Smooth muscle cell (in vitro differentiated cells): ENCODE measurements around the gene COL4A1. TPM values are rescaled to one million over a fixed set of nuclear protein-coding genes. Genes with fewer than 3 reads are reported as not detected.

Experiments used
- DNase-seq: peaks from one replicate; lab custom pipeline; 2025; ENCODE audit not compliant: unreplicated experiment; lab: John Stamatoyannopoulos, UW
- H2AFZ ChIP-seq: fragments of 200-600 bp; sonication (generic); 2 replicates; pipeline ENCODE4 v1.6.0; 2016; ENCODE audit warnings: antibody characterized with exemption, low read depth, mild to moderate bottlenecking
- H3F3A ChIP-seq: fragments of 200-600 bp; sonication (generic); 2 replicates; pipeline ENCODE4 v1.6.0; 2017; ENCODE audit warnings: antibody characterized with exemption, low read depth
- H3K27ac ChIP-seq: fragments of 200-600 bp; sonication (generic); 2 replicates; pipeline ENCODE4 v1.5.1; 2016; ENCODE audit warnings: low read depth, mild to moderate bottlenecking
- H3K27me3 ChIP-seq: fragments of 200-600 bp; sonication (generic); 2 replicates; pipeline ENCODE4 v1.6.1; 2016; ENCODE audit warnings: low read depth, mild to moderate bottlenecking
- H3K36me3 ChIP-seq: fragments of 200-600 bp; sonication (generic); 2 replicates; pipeline ENCODE4 v1.5.1; 2016; ENCODE audit warnings: low read depth
- H3K4me1 ChIP-seq: fragments of 200-600 bp; sonication (generic); 2 replicates; pipeline ENCODE4 v1.5.1; 2016; ENCODE audit warnings: low read depth
- H3K4me2 ChIP-seq: fragments of 200-600 bp; sonication (generic); 2 replicates; pipeline ENCODE4 v1.6.0; 2016; ENCODE audit warnings: mild to moderate bottlenecking
- H3K4me3 ChIP-seq: fragments of 200-600 bp; sonication (generic); 2 replicates; pipeline ENCODE4 v1.5.1; 2016; ENCODE audit warnings: mild to moderate bottlenecking
- H3K79me2 ChIP-seq: fragments of 200-600 bp; sonication (generic); 2 replicates; pipeline ENCODE4 v1.6.0; 2016; ENCODE audit warnings: low read depth, mild to moderate bottlenecking
- H3K9ac ChIP-seq: fragments of 200-600 bp; sonication (generic); 2 replicates; pipeline ENCODE4 v1.6.0; 2016; ENCODE audit warnings: low read depth
- H3K9me3 ChIP-seq: fragments of 200-600 bp; sonication (generic); replicated peaks from 2 replicates; pipeline ENCODE4 v1.5.1; 2016; ENCODE audit warnings: low read depth
- H4K20me1 ChIP-seq: fragments of 200-600 bp; sonication (generic); 2 replicates; pipeline ENCODE4 v1.6.0; 2016; ENCODE audit warnings: low read depth
- WGBS: methylation state at CpG from one replicate; pipeline ENCODE4 v1.1.7; 2016; ENCODE audit warnings: low lambda C conversion rate; 5-methylcytosine and 5-hydroxymethylcytosine counted together
- polyA plus RNA-seq: library from polyadenylated mRNA; unstranded; fragments of >200 nt; fragmentation: Nextera tagmentation; extraction: Ambion mirVana; gene quantifications from 2 replicates; pipeline ENCODE4 v1.2.1, GENCODE V29; 2016
- total RNA-seq: library from RNA; depleted of rRNA; stranded (reverse); fragments of >200 nt; gene quantifications from 2 replicates; pipeline ENCODE4 v1.2.3, GENCODE V29; 2014
- TF ChIP-seq, protein P1 (sequence below): fragments of 200-600 bp; sonication (generic); IDR thresholded peaks from 2 replicates; pipeline ENCODE4 v1.5.1; 2017; ENCODE audit warnings: borderline replicate concordance, mild to moderate bottlenecking, antibody characterized with exemption; ENCODE audit not compliant: insufficient read depth, poor library complexity, severe bottlenecking

The COL4A1 gene
- total and polyA plus RNA-seq, 2 experiments from 2014 or later, result 2,409 to 4,372 TPM

DNA sequence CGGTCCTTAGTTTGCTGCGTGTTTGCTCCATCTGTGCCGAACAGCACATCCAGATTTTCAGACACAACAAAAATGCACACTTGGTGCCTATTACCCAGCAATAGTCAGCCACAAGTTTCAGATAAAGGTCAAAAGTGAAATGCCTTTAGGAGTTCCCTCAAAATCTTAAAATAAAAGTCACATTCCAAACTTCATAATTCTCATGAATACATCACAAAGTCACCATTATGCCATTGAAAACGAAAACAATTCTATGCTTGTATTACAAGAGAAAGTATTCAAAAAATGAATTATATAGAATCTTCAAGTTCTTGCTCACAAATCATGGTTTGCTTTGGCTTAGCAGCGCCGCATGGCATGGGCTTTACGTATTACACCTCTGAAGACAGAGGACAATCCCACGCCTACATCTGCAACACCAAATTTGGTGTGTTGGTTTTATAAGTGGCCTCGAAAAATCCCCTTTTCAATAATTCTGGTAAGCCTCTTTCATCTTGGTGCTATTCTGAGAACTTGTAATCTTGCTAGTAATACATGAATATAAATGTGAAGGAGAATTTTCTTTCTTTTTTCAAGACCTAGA lies 26.6 kb downstream of the COL4A1 start:
- TF ChIP-seq, protein P1, sequence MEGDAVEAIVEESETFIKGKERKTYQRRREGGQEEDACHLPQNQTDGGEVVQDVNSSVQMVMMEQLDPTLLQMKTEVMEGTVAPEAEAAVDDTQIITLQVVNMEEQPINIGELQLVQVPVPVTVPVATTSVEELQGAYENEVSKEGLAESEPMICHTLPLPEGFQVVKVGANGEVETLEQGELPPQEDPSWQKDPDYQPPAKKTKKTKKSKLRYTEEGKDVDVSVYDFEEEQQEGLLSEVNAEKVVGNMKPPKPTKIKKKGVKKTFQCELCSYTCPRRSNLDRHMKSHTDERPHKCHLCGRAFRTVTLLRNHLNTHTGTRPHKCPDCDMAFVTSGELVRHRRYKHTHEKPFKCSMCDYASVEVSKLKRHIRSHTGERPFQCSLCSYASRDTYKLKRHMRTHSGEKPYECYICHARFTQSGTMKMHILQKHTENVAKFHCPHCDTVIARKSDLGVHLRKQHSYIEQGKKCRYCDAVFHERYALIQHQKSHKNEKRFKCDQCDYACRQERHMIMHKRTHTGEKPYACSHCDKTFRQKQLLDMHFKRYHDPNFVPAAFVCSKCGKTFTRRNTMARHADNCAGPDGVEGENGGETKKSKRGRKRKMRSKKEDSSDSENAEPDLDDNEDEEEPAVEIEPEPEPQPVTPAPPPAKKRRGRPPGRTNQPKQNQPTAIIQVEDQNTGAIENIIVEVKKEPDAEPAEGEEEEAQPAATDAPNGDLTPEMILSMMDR, result no peak
- no peak overlapping the region for H3K4me3 ChIP-seq
- H3K4me1 ChIP-seq, result no peaks in the 10 kb centered on the region
- no peaks in the 10 kb centered on the region for H3K27me3 ChIP-seq
- peaks cover 100% of the 10 kb centered on the region for H4K20me1 ChIP-seq
- peaks cover 77% of the 10 kb centered on the region for H3F3A ChIP-seq
- peak overlapping the region; percentile 58 for H3K27ac ChIP-seq
- H3K4me2 ChIP-seq, result peak overlapping the region; percentile 53
- no peaks in the 10 kb centered on the region for H3K36me3 ChIP-seq
- peaks cover 99% of the 10 kb centered on the region for H3K79me2 ChIP-seq
- no peak overlapping the region for H3K9ac ChIP-seq
- no peak for DNase-seq
- WGBS, result 58% methylated on average over 9 of the region's 9 CpGs
- no peak overlapping the region for H2AFZ ChIP-seq
- no peaks in the 10 kb centered on the region for H3K9me3 ChIP-seq

DNA sequence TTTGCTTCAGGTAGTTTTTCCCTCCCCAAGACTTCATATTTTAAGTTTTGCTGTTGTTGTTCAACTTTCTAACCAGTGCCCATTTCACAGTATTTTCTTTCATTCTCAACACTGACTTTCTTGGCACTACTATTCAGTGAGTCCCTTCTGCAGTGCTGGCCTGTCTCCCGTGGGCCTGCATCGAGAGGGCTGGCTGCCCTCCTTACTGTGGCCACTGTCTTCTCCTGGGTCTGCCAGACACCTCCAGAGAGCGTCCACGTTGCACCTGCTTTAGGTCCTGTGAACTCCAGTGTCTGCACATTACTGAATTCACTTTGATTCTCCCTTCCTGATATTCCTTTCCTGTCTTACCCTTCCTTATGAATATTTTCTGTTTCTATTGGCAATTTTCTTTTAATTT lies 27.3 kb downstream of the COL4A1 start:
- no peaks in the 10 kb centered on the region for H3K36me3 ChIP-seq
- H3K9ac ChIP-seq, result no peak overlapping the region
- no peak overlapping the region for H2AFZ ChIP-seq
- H3K4me3 ChIP-seq, result no peak overlapping the region
- no peaks in the 10 kb centered on the region for H3K9me3 ChIP-seq
- DNase-seq, result no peak
- peaks cover 100% of the 10 kb centered on the region for H3K79me2 ChIP-seq
- 90% methylated on average over 4 of the region's 4 CpGs for WGBS
- H3K27me3 ChIP-seq, result no peaks in the 10 kb centered on the region
- peaks cover 100% of the 10 kb centered on the region for H4K20me1 ChIP-seq
- peaks cover 80% of the 10 kb centered on the region for H3F3A ChIP-seq
- H3K27ac ChIP-seq, result peak overlapping the region; percentile 58
- TF ChIP-seq, protein P1, result no peak
- no peak overlapping the region for H3K4me2 ChIP-seq
- H3K4me1 ChIP-seq, result no peaks in the 10 kb centered on the region

- Histone ChIP-seq H3K4me3 (no peak overlapping the region), H3K79me2 (peaks cover 100% of the 10 kb centered on the region)
- WGBS, result 89% methylated on average over 7 of the region's 7 CpGs
Measured at GRCh38 chr13:110278859-110279258, 28.1 kb downstream of the COL4A1 start.

More at GRCh38 chr13:110278859-110279258, 28.1 kb downstream of the COL4A1 start:
- no peaks in the 10 kb centered on the region for H3K4me1 ChIP-seq
- H4K20me1 ChIP-seq, result peaks cover 100% of the 10 kb centered on the region
- no peak for DNase-seq
- peak overlapping the region; percentile 58 for H3K27ac ChIP-seq
- no peak overlapping the region for H2AFZ ChIP-seq
- no peak overlapping the region for H3K9ac ChIP-seq
- H3K4me2 ChIP-seq, result no peak overlapping the region
- H3K36me3 ChIP-seq, result no peaks in the 10 kb centered on the region
- H3K27me3 ChIP-seq, result no peaks in the 10 kb centered on the region
- peaks cover 80% of the 10 kb centered on the region for H3F3A ChIP-seq
- no peaks in the 10 kb centered on the region for H3K9me3 ChIP-seq
- TF ChIP-seq, protein P1, result no peak
